Measurements from ENCODE around the gene LRTM1.

LRTM1 gene

GRCh38 chr3:54939557-54940300 is 11.9 kb upstream of the LRTM1 start:
- DNase-seq, result no peak

- no peak for DNase-seq
Observed at GRCh38 chr3:54936561-54936960, 8.7 kb upstream of the LRTM1 start.

- DNase-seq, result no peak
Observed at GRCh38 chr3:54935869-54936268, 8.0 kb upstream of the LRTM1 start.

- DNase-seq, result no peak
Observed at GRCh38 chr3:54932606-54933005, 4.7 kb upstream of the LRTM1 start.

- no peak for DNase-seq
Observed at GRCh38 chr3:54931182-54931581, 3.3 kb upstream of the LRTM1 start.

GRCh38 chr3:54918516-54918915 is 9.3 kb downstream of the LRTM1 start:
- DNase-seq, result no peak

GRCh38 chr3:54917862-54918261 is 10.0 kb downstream of the LRTM1 start:
- DNase-seq, result no peak

- DNase-seq, result no peak
Observed at GRCh38 chr3:54917174-54917573, 10.7 kb downstream of the LRTM1 start.

GRCh38 chr3:54916732-54917131 is 11.1 kb downstream of the LRTM1 start:
- no peak for DNase-seq

GRCh38 chr3:54915976-54916375 is 11.9 kb downstream of the LRTM1 start:
- DNase-seq, result no peak

GRCh38 chr3:54915181-54915580 is 12.7 kb downstream of the LRTM1 start:
- no peak for DNase-seq

- no peak for DNase-seq
Observed at GRCh38 chr3:54914180-54914579, 13.7 kb downstream of the LRTM1 start.

- no peak for DNase-seq
Observed at GRCh38 chr3:54909191-54909590, 18.7 kb downstream of the LRTM1 start.

GRCh38 chr3:54906763-54907162 is 21.1 kb downstream of the LRTM1 start:
- no peak for DNase-seq

GRCh38 chr3:54905920-54906319 is 21.9 kb downstream of the LRTM1 start:
- no peak for DNase-seq

- DNase-seq, result no peak
Observed at GRCh38 chr3:54905261-54905888, 22.5 kb downstream of the LRTM1 start.

GRCh38 chr3:54901906-54902685 is 25.8 kb downstream of the LRTM1 start:
- DNase-seq, result no peak

- DNase-seq, result no peak
Observed at GRCh38 chr3:54900838-54901591, 26.8 kb downstream of the LRTM1 start.

- DNase-seq, result no peak
Observed at GRCh38 chr3:54899273-54899672, 28.6 kb downstream of the LRTM1 start.

GRCh38 chr3:54897028-54897711 is 30.7 kb downstream of the LRTM1 start:
- no peak for DNase-seq

GRCh38 chr3:54895613-54896012 is 32.2 kb downstream of the LRTM1 start:
- no peak for DNase-seq

GRCh38 chr3:54892168-54892567 is 35.7 kb downstream of the LRTM1 start:
- DNase-seq, result no peak

GRCh38 chr3:54891540-54891897 is 36.3 kb downstream of the LRTM1 start:
- no peak for DNase-seq
